ENCODE results near the gene HMMR. TPM values are rescaled to one million over a fixed set of nuclear protein-coding genes. Genes with fewer than 3 reads are reported as not detected.

Gene HMMR
- total and polyA plus RNA-seq, 9 of the 15 experiments (the other 6 are each of a cell fraction or from before 2014, with no cell fraction given) = 74.9 to 133 (median 90.8) TPM

DNA sequence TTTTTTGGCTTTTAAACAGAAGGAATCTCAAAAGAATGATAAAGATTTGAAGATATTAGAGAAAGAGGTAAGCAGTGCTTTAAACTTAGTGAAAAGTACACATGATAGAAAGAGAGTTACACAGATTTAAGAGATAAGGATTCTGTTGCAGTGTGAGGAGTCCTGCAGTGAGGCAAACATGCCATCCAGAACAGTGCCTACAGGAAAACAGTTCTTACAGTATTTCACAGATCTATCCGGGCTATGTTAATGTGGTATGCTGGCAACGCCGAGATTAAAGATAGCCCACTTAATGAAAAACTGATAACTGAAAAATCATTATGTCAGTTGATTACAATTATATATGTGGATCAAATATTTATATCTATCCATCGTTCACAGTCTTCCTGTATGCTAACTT, 7.2 kb downstream of the HMMR start:
- ATAC-seq (no peak), DNase-seq (ENCODE audit: extremely low read depth in 1 of 4, low spot score in 3 of 4) (no peak), FAIRE-seq (no peak)
- no peaks in the 10 kb centered on the region for H4K20me1 ChIP-seq (replicated peaks; ENCODE audit: control insufficient read depth, insufficient read depth, low read length)
- BruUV-seq (replicated peaks) = no TSS peak
- intact Hi-C loops (cut with micrococcal nuclease) (no loop called here), in situ Hi-C loops (cut with MboI) (no loop called here)
- H3K9me1 ChIP-seq (ENCODE audit: control insufficient read depth, insufficient read depth, low read length) = no peaks in the 10 kb centered on the region
- H2AFZ ChIP-seq (ENCODE audit: low read depth, low read length) = no peak overlapping the region
- POLR2A ChIA-PET = interaction anchor here (0.7 kb wide), 1 partner anchor 13 kb away, joined by 3 read pairs; no protein-coding TSS in a partner anchor
- no peak overlapping the region for H3K27ac ChIP-seq (ENCODE audit: extremely low read depth, low read depth, low read length)
- peaks cover 0 to 8% of the 10 kb centered on the region in 2 experiments; a peak in 2 of 5 replicates for H3K4me1 ChIP-seq (replicated peaks in 1 of 2; ENCODE audit: control insufficient read depth in 2 of 2, insufficient read depth in 2 of 2, low read length in 2 of 2)
- H3K79me2 ChIP-seq (ENCODE audit: control insufficient read depth, insufficient read depth, low read length) = peaks cover 27% of the 10 kb centered on the region
- CTCF ChIA-PET (ENCODE audit: low intra/inter-chr PET ratio) = no interaction called here
- 96% methylated on average over 4 of the region's 4 CpGs for WGBS (ENCODE audit: insufficient coverage, low coverage, missing lambda C conversion rate)
- H3K9ac ChIP-seq (ENCODE audit: insufficient read depth in 1 of 2, low read depth in 2 of 2, low read length in 2 of 2) = no peak overlapping the region
- H3K4me3 ChIP-seq = no peak overlapping the region
- H3K9me3 ChIP-seq (replicated peaks; ENCODE audit: control insufficient read depth, insufficient read depth, low read depth, low read length) = no peaks in the 10 kb centered on the region
- peaks cover 84% of the 10 kb centered on the region for H3K36me3 ChIP-seq (ENCODE audit: control insufficient read depth, insufficient read depth, low read length)
- no peak for TF ChIP-seq SMARCA5 (IDR thresholded peaks at IDR 0.05)
- TF ChIP-seq, protein P1, sequence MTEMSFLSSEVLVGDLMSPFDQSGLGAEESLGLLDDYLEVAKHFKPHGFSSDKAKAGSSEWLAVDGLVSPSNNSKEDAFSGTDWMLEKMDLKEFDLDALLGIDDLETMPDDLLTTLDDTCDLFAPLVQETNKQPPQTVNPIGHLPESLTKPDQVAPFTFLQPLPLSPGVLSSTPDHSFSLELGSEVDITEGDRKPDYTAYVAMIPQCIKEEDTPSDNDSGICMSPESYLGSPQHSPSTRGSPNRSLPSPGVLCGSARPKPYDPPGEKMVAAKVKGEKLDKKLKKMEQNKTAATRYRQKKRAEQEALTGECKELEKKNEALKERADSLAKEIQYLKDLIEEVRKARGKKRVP (CRISPR knock-in tag; IDR thresholded peaks at IDR 0.05) = no peak
- TF ChIP-seq ZNF41 (CRISPR knock-in tag; conservative IDR thresholded peaks at IDR 0.05) = no peak
- TF ChIP-seq TEAD2 (tag; IDR thresholded peaks at IDR 0.05) = no peak
- TF ChIP-seq ZNF707 (CRISPR knock-in tag; conservative IDR thresholded peaks at IDR 0.05) = no peak
- no peak for TF ChIP-seq BRD9 (IDR thresholded peaks at IDR 0.05; ENCODE audit: low read depth, partially characterized antibody)
- no peak for TF ChIP-seq ARHGAP35 (IDR thresholded peaks at IDR 0.05; ENCODE audit: partially characterized antibody)
- no peak for TF ChIP-seq NBN (IDR thresholded peaks at IDR 0.05; ENCODE audit: low read depth)
- TF ChIP-seq, protein P2, sequence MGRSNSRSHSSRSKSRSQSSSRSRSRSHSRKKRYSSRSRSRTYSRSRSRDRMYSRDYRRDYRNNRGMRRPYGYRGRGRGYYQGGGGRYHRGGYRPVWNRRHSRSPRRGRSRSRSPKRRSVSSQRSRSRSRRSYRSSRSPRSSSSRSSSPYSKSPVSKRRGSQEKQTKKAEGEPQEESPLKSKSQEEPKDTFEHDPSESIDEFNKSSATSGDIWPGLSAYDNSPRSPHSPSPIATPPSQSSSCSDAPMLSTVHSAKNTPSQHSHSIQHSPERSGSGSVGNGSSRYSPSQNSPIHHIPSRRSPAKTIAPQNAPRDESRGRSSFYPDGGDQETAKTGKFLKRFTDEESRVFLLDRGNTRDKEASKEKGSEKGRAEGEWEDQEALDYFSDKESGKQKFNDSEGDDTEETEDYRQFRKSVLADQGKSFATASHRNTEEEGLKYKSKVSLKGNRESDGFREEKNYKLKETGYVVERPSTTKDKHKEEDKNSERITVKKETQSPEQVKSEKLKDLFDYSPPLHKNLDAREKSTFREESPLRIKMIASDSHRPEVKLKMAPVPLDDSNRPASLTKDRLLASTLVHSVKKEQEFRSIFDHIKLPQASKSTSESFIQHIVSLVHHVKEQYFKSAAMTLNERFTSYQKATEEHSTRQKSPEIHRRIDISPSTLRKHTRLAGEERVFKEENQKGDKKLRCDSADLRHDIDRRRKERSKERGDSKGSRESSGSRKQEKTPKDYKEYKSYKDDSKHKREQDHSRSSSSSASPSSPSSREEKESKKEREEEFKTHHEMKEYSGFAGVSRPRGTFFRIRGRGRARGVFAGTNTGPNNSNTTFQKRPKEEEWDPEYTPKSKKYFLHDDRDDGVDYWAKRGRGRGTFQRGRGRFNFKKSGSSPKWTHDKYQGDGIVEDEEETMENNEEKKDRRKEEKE (IDR thresholded peaks at IDR 0.05; ENCODE audit: borderline replicate concordance in 1 of 2, control insufficient read depth in 1 of 2, low read depth in 2 of 2, low read length in 1 of 2) = no peak
- no peak for TF ChIP-seq IFI16 (CRISPR knock-in tag; IDR thresholded peaks at IDR 0.05)
- no peak for TF ChIP-seq KLF6 (CRISPR knock-in tag; IDR thresholded peaks at IDR 0.05; ENCODE audit: borderline replicate concordance)
- no peak for TF ChIP-seq HDAC6 (IDR thresholded peaks at IDR 0.05; ENCODE audit: low read depth, low read length)
- TF ChIP-seq, protein P3, sequence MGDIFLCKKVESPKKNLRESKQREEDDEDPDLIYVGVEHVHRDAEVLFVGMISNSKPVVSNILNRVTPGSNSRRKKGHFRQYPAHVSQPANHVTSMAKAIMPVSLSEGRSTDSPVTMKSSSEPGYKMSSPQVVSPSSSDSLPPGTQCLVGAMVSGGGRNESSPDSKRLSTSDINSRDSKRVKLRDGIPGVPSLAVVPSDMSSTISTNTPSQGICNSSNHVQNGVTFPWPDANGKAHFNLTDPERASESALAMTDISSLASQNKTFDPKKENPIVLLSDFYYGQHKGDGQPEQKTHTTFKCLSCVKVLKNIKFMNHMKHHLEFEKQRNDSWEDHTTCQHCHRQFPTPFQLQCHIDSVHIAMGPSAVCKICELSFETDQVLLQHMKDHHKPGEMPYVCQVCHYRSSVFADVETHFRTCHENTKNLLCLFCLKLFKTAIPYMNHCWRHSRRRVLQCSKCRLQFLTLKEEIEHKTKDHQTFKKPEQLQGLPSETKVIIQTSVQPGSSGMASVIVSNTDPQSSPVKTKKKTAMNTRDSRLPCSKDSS (IDR thresholded peaks at IDR 0.05; ENCODE audit: low read depth, partially characterized antibody) = no peak
- TF ChIP-seq SRSF3 (IDR thresholded peaks at IDR 0.05; ENCODE audit: insufficient read depth, low read length) = no peak
- no peak for TF ChIP-seq CBFA2T3 (IDR thresholded peaks at IDR 0.05)
- TF ChIP-seq ZNF311 (CRISPR knock-in tag; IDR thresholded peaks at IDR 0.05) = no peak
- no peak for TF ChIP-seq ZNF175 (CRISPR knock-in tag; IDR thresholded peaks at IDR 0.05; ENCODE audit: low read depth)
- no peak for TF ChIP-seq ZNF445 (CRISPR knock-in tag; IDR thresholded peaks at IDR 0.05; ENCODE audit: low read depth)
- no peak overlapping the region for H3K4me2 ChIP-seq (ENCODE audit: insufficient read depth, low read length)
- no peaks in the 10 kb centered on the region for H3K27me3 ChIP-seq (ENCODE audit: control insufficient read depth in 2 of 2, insufficient read depth in 2 of 2, low read length in 2 of 2)

All from K562 (cell line).